Left cardiac atrium (tissue), 4 donors: ENCODE data around the gene SIN3A. TPM values are rescaled to one million over a fixed set of nuclear protein-coding genes. Genes with fewer than 3 reads are reported as not detected.
"Not testable (repeated sequence)": the region's sequence is repeated elsewhere in the genome, so short reads cannot be mapped to it uniquely, and the experiment has no call there.

Experiments
- ATAC-seq, 2 donors: fragments of 200-7000 bp; cut with Tn5 transposase; one replicate each; pipeline ENCODE4 v1.9.1; 2020; ENCODE audit warnings: mild to moderate bottlenecking in 2 of 2, moderate library complexity in 2 of 2
- DNase-seq: peaks from one replicate; pipeline ENCODE4 v3.0.0-alpha.2; 2020
- intact Hi-C, 2 donors: fragments of 100-400 bp; cut with DNase I; formaldehyde crosslinking; loops; one replicate each; pipeline versions ENCODE4 v1.14.1 to v1.15.1; 2022 to 2023
- total RNA-seq, 2 donors: library from RNA; stranded (reverse); fragmentation: NEBNext Ultra II Directional; extraction: Animal tissue kit (Norgen Biotek cat#: 25700); gene quantifications; one replicate each; pipeline ENCODE4 v1.2.1, GENCODE V29; 2021
- donor health status: DM: no; HTN: yes; CAD: no.
- donor health status: DM: no; HTN: yes; CAD: no; lungs with severe emphysema.
- donor health status: DM: yes; HTN: yes; CAD: no.
- donor health status: Dilated cardiomyopathy.

The SIN3A gene
- total RNA-seq, 2 donors from 2014 or later, result 32.3 to 37.2 TPM

GRCh38 chr15:75416584-75416983 is 34.9 kb downstream of the SIN3A start:
- DNase-seq, result no peak
- no peak for ATAC-seq
- intact Hi-C loops, result no loop called here

GRCh38 chr15:75410196-75410595 is 41.3 kb downstream of the SIN3A start:
- intact Hi-C loops, result no loop called here
- ATAC-seq, result no peak
- DNase-seq, result no peak

DNA sequence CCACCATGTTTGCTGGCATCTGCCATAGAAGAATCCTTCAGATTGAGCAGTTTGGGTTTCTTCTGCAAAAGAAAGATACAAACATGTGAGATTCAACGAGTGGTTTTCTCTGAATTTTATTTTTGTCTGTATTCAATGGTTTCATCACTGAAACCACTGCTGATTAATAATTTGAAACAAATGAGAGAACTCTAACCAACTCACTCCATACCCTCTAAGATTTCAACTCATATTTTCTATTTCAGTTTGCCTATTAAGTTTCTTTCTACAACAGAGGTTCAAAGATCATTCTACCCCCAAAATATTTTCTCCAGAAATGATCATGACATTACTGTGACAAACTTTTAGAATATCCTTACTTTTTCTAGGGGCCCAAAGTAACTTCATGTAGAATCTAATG is 44.4 kb downstream of the SIN3A start:
- ATAC-seq, result no peak
- no peak for DNase-seq
- intact Hi-C loops, result no loop called here

- intact Hi-C loops, result no loop called here
- no peak for DNase-seq
- no peak for ATAC-seq
Measured at GRCh38 chr15:75403892-75404291, 47.6 kb downstream of the SIN3A start.

- intact Hi-C loops, result no loop called here
- DNase-seq (no peak), ATAC-seq (no peak)
Measured at GRCh38 chr15:75397494-75397893, 54.0 kb downstream of the SIN3A start.

DNA sequence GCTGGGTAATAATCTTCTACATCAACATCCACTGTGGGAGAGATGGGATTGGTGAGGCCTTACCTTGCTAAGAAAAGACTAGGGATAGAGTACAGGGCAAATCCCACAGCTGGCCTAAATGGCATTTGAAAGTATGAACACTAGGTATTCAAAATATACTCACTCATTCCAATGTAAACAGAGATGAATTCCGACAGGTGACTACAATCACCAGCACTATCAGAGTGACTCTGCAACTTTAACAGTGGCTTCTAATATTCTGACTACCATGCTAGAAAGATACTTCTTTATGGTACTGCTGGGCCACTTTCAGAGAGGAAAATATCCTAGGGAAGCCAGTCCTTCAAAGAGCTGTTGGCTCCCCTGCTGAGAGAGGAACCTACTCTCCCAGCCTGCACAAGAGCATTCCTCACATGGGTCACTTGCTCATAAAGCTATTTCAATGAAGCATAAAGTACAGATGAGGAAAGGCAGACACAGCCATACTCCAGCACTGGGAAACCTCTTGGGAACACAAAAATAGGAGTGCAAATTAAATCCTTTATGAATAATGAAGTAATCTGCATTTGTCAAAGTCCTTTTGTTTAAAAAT is 61.6 kb downstream of the SIN3A start:
- ATAC-seq (no peak), DNase-seq (no peak)
- intact Hi-C loops, result no loop called here

DNA sequence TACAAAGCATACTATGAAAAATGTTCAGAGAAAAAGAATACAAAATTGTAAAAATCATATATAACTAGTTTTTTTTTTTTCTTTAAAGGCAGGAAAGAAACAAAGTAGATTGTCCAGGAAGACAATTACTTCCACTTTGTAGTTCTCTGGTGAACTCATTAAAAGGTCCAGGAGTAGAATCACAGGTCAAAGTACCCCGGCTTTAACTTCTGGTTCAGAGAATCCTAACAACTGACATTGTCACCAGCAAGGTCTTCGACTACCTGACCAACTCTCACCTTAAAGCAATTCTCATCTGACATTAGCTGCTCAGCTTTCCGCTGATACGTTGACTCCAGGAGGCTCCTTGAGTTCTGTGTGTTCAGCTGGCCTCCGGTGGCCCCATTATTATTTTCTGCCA is 67.5 kb downstream of the SIN3A start:
- ATAC-seq, intact Hi-C loops, DNase-seq: not testable (repeated sequence)

- ATAC-seq (no peak), DNase-seq (no peak)
- intact Hi-C loops, result no loop called here
Measured at GRCh38 chr15:75380773-75381172, 70.7 kb downstream of the SIN3A start.

- ATAC-seq, result no peak
- intact Hi-C loops, result no loop called here
- no peak for DNase-seq
Measured at GRCh38 chr15:75371901-75372688, 79.4 kb downstream of the SIN3A start.

- DNase-seq, result no peak
- intact Hi-C loops, result no loop called here
- ATAC-seq, result no peak
Measured at GRCh38 chr15:75371486-75371885, 80.0 kb downstream of the SIN3A start.

DNA sequence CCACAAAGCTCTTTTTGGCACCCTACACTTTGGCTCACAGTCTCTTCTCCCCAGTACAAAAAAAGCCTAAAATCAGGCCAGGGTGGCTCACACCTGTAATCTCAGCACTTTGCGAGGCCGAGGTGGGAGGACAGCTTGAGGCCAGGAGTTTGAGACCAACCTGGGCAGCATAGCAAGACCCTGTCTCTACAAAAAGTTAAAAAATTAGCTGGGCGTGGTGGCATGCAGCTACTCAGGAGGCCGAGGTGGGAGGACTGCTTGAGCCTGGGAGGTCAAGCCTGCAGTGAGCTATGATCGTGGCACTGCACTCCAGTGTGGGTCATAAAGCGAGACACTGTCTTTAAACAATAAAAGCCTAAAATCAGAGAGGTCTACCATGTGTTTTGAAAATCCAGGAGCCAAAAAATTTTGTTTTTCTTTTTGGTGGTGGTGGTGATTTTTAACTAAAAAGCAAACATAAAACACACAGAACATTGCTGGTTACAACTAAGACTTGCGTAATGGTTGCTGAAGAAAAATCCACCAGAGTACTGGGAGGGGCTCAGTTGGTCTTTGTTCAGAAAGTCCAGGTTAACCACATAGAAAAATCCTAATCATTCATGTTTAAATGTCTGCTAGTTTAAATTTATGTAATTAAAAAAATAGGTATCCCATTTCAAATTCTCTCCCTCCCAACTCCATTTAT is 81.5 kb downstream of the SIN3A start:
- intact Hi-C loops, result no loop called here

DNA sequence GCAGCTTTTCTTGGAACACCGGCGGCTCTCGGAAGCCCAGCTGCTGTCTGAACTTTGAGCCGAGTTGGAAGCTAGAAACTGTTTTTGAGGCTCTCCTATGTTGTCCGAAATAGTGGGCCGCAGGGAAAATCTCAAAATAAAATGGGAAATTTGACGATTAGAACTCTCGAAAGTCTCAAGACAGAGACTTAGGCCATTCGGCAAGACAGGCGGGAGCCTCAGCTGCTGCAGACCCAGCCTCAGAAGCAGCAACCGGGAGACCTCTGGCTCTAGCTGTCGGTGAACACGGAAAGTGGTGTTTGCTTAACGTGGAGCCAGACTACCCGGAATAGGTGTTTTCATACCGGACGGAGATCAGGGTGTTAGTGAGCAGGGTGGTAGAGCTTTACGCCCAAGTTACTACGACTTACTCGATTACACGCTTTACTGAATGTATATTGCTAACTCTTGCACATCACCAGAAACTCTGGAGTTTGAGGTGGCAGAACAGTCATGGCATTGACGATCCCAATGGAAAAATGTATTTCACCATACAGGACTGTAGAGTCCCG is 82.7 kb downstream of the SIN3A start:
- no peak for DNase-seq
- peak; percentile 3 to 4 for ATAC-seq
- intact Hi-C loops, result no loop called here

More for the DNA sequence above, 81.5 kb downstream of the SIN3A start:
- DNase-seq, result no peak
- no peak for ATAC-seq

GRCh38 chr15:75367913-75368688 is 83.4 kb downstream of the SIN3A start, which contains the start of gene MAN2C1:
MAN2C1 (minus strand) TSS chr15:75368607; CDS start chr15:75368583, 24 bp downstream.
- ATAC-seq (peak; percentile 97 to 98), DNase-seq (peak; percentile 97)
- intact Hi-C loops, result no loop called here

DNA sequence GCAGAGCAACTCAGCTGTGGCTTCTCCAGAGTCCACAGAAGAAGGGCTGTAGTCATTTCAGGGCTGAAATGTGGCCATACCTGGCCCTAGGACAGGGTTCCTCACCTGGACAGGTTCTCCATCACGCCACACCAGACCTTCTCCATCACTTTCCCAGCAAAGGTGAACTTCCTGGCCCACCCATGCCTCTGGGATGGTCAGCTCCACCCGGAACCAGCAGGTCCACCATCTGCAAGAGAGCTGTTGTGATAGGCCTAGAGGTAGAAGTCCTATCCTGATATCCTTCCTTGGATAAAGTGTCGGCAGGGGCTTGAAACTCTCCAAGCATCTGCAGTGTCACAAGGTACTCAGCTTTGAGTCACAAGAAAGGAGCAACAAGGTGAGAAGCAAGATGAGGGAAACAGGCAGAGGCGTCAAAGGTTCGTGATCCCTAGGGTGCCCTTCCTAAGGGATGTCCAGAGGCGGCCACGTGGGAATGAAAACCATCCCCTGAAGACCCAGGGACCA is 84.0 kb downstream of the SIN3A start:
- DNase-seq, result no peak

DNA sequence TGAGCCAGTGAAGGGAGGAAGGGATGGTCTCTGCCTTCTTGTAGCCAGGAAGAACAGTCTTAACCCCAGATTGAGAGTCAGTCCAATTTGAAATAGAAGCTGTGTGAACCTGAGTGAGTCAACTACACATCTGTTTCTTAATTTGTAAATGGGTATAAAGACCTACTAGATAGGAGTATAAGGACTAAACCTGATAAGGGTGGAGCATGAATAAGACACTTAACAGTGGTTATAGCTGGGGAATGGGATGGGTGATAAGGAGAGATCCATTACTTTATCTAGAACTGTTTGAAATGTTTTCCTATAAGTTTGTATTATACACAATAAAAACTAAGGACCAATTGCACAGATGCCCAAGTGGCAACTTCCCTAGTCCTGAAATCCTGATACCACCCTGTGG is 84.5 kb downstream of the SIN3A start:
- intact Hi-C loops, result no loop called here
- ATAC-seq (no peak), DNase-seq (no peak)

More for the DNA sequence above, 84.0 kb downstream of the SIN3A start:
- ATAC-seq, result no peak
- intact Hi-C loops, result no loop called here

GRCh38 chr15:75366163-75366562 is 85.3 kb downstream of the SIN3A start:
- intact Hi-C loops, result no loop called here
- ATAC-seq, result no peak
- no peak for DNase-seq

GRCh38 chr15:75364881-75365280 is 86.6 kb downstream of the SIN3A start:
- intact Hi-C loops, result no loop called here
- DNase-seq, result no peak
- no peak for ATAC-seq

DNA sequence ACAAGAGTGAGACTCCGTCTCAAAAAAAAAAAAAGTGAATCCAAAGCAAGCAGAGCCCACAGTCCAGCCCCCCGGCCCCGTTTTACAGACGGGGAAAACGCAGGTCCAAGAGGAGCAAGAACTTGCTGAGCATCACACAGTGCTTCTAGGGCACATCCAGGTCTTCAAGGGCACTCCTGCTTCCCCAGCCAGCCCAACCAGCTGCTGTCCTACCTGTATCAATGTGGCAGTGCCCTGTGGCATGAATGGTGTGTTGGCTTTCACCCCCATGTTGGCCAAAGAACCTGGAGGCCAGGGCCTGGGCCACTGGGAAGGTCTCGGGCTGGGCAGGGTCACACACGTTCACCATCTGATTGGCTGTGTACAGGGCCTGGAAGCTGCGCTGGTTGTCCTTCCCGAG is 87.7 kb downstream of the SIN3A start:
- DNase-seq, result no peak
- no peak for ATAC-seq
- intact Hi-C loops, result no loop called here

GRCh38 chr15:75362642-75363249 is 88.7 kb downstream of the SIN3A start:
- DNase-seq (no peak), ATAC-seq (no peak)
- intact Hi-C loops, result no loop called here
